GM12878 (cell line): ENCODE measurements around the gene FAM161B. TPM values are rescaled to one million over a fixed set of nuclear protein-coding genes. Genes with fewer than 3 reads are reported as not detected.
A peak's percentile ranks its signal among the peaks of the same experiment; 100 is the strongest.

Experiments
- ATAC-seq: fragments of 200-7000 bp; cut with Tn5 transposase; 3 replicates; pipeline ENCODE4 v1.9.1; 2020; ENCODE audit warnings: mild to moderate bottlenecking, moderate library complexity
- BruUV-seq: library from RNA; stranded (reverse); fragments of 400-500 nt; replicated peaks from 2 replicates; lab custom pipeline; 2021; lab: Mats Ljungman, UMichigan
- CTCF ChIA-PET: fragments of 300-600 bp; sonication (Branson Sonifier 250); formaldehyde crosslinking; extraction: SDS; loops from one replicate; lab custom pipeline; 2021; ENCODE audit warnings: inconsistent platforms; lab: Yijun Ruan, JAX
- POLR2A ChIA-PET: fragments of 350-600 bp; formaldehyde crosslinking; extraction: SDS; loops from one replicate; lab custom pipeline; 2021; ENCODE audit warnings: inconsistent platforms; lab: Charles Lee
- RAD21 ChIA-PET: fragments of 300-600 bp; sonication (Branson Sonifier 250); formaldehyde crosslinking; loops from one replicate; lab custom pipeline; 2023; ENCODE audit warnings: antibody characterized with exemption; ENCODE audit not compliant: unreplicated experiment; lab: Charles Lee
- SMC1A ChIA-PET: fragments of 300-600 bp; sonication (Branson Sonifier 250); formaldehyde crosslinking; loops from one replicate; lab custom pipeline; 2023; ENCODE audit not compliant: unreplicated experiment, uncharacterized antibody; lab: Charles Lee
- DNase-seq: peaks from one replicate; pipeline ENCODE4 v3.0.0-alpha.2; 2011; ENCODE audit warnings: low read depth, low spot score
- FAIRE-seq: peaks from 3 replicates; lab custom pipeline; 2011; peaks lifted over from hg19 to GRCh38; lab: Jason Lieb, UNC
- H2AFZ ChIP-seq: 2 replicates; pipeline ENCODE4 v1.6.0; 2011; ENCODE audit warnings: low read depth, low read length, control low read depth; ENCODE audit not compliant: control insufficient read depth
- H3K27ac ChIP-seq: 2 replicates; pipeline ENCODE4 v1.5.1; 2011; ENCODE audit warnings: control low read depth; ENCODE audit not compliant: control insufficient read depth, insufficient read depth
- H3K27me3 ChIP-seq, 2 experiments: replicated peaks in 1 of 2; 2 replicates each; pipeline versions ENCODE4 v1.6.0 to v1.6.1; 2011; ENCODE audit warnings: low read length in 1 of 2; ENCODE audit not compliant: control insufficient read depth in 2 of 2, insufficient read depth in 2 of 2
- H3K36me3 ChIP-seq, 2 experiments: 2 replicates each; pipeline ENCODE4 v1.5.1; 2011; ENCODE audit warnings: low read length in 1 of 2; ENCODE audit not compliant: control insufficient read depth in 2 of 2, insufficient read depth in 2 of 2
- H3K4me1 ChIP-seq: 2 replicates; pipeline ENCODE4 v1.6.1; 2011; ENCODE audit warnings: mild to moderate bottlenecking, low read length, moderate library complexity, mixed read lengths; ENCODE audit not compliant: control insufficient read depth, insufficient read depth
- H3K4me2 ChIP-seq: 2 replicates; pipeline ENCODE4 v1.6.0; 2011; ENCODE audit warnings: control low read depth; ENCODE audit not compliant: control insufficient read depth, insufficient read depth
- H3K4me3 ChIP-seq: fragments of 200-600 bp; sonication (generic); 2 replicates; pipeline ENCODE4 v1.5.1; 2016
- H3K79me2 ChIP-seq: 2 replicates; pipeline ENCODE4 v1.6.0; 2011; ENCODE audit warnings: low read length; ENCODE audit not compliant: control insufficient read depth, insufficient read depth
- H3K9ac ChIP-seq: 2 replicates; pipeline ENCODE4 v1.8.0; 2011; ENCODE audit warnings: low read length, control low read depth, mixed read lengths; ENCODE audit not compliant: control insufficient read depth, insufficient read depth
- H3K9me3 ChIP-seq: replicated peaks from 3 replicates; pipeline ENCODE4 v1.5.1; 2011; ENCODE audit warnings: mild to moderate bottlenecking, low read length; ENCODE audit not compliant: control insufficient read depth, insufficient read depth
- H4K20me1 ChIP-seq: 2 replicates; pipeline ENCODE4 v1.6.0; 2011; ENCODE audit not compliant: control insufficient read depth, insufficient read depth
- ASH2L ChIP-seq: fragments of 300-600, 200-600 bp; sonication (generic); IDR thresholded peaks from 2 replicates; pipeline ENCODE4 v1.6.1; 2017; ENCODE audit warnings: low read depth, mild to moderate bottlenecking, borderline replicate concordance
- BACH1 ChIP-seq: fragments of 450-650 bp; IDR thresholded peaks from 2 replicates; pipeline ENCODE4 v1.6.1; 2017; ENCODE audit warnings: mild to moderate bottlenecking, borderline replicate concordance
- CHD4 ChIP-seq: fragments of 200-600 bp; sonication (generic); IDR thresholded peaks from 2 replicates; pipeline ENCODE4 v1.6.1; 2016; ENCODE audit warnings: mild to moderate bottlenecking
- ESRRA ChIP-seq: IDR thresholded peaks from 2 replicates; pipeline ENCODE4 v1.6.1; 2012; ENCODE audit warnings: mild to moderate bottlenecking, low read length, improper control_type of control experiment
- MEF2A ChIP-seq: IDR thresholded peaks from 2 replicates; pipeline ENCODE4 v1.6.1; 2011; ENCODE audit warnings: low read depth, mild to moderate bottlenecking, low read length, moderate library complexity; ENCODE audit not compliant: insufficient read depth
- MTA3 ChIP-seq: IDR thresholded peaks from 2 replicates; pipeline ENCODE4 v1.6.1; 2012; ENCODE audit warnings: low read length, inconsistent platforms, borderline replicate concordance
- PAX5 ChIP-seq: IDR thresholded peaks from 2 replicates; pipeline ENCODE4 v1.6.1; 2011; ENCODE audit warnings: low read depth, low read length, borderline replicate concordance
- PML ChIP-seq: IDR thresholded peaks from 2 replicates; pipeline ENCODE4 v1.6.1; 2012; ENCODE audit warnings: low read length, inconsistent platforms
- POLR2AphosphoS5 ChIP-seq: IDR thresholded peaks from 2 replicates; pipeline ENCODE4 v1.6.1; 2011; ENCODE audit warnings: mild to moderate bottlenecking, low read length, inconsistent platforms
- RFX5 ChIP-seq: IDR thresholded peaks from 2 replicates; pipeline ENCODE4 v1.6.1; 2011; ENCODE audit warnings: low read depth, low read length, improper control_type of control experiment
- SMAD5 ChIP-seq: IDR thresholded peaks from 2 replicates; pipeline ENCODE4 v1.6.1; 2016; ENCODE audit warnings: antibody characterized with exemption, low read depth
- SPI1 ChIP-seq: IDR thresholded peaks from 2 replicates; pipeline ENCODE4 v1.6.1; 2011; ENCODE audit warnings: low read depth, mild to moderate bottlenecking, low read length, moderate library complexity, borderline replicate concordance; ENCODE audit not compliant: insufficient read depth
- WGBS: methylation state at CpG from one replicate; pipeline ENCODE4 v1.1.6; 2016; ENCODE audit warnings: low lambda C conversion rate; ENCODE audit not compliant: insufficient replicate concordance, insufficient coverage; ENCODE audit errors: missing lambda C conversion rate; 5-methylcytosine and 5-hydroxymethylcytosine counted together
- in situ Hi-C: fragments of 300-500 bp; cut with MboI; formaldehyde crosslinking; loops from 9 replicates; pipeline ENCODE4 v1.14.3; 2018; ENCODE audit warnings: mixed read lengths
- intact Hi-C: fragments of 100-400 bp; cut with micrococcal nuclease; formaldehyde crosslinking; loops from one replicate; pipeline ENCODE4 v1.14.2; 2022; ENCODE audit not compliant: unreplicated experiment
- polyA plus RNA-seq, 11 experiments: library from polyadenylated mRNA; depleted of rRNA in 4 of 11; unstranded in 6 of 11; stranded (reverse) in 5 of 11; fragments of >200 nt; fragmentation: Nextera tagmentation in 4 of 11; fragmentation: Illumina TruSeq in 1 of 11; extraction: Ambion mirVana in 4 of 11; extraction: Trizol in 1 of 11; gene quantifications; 1 replicate in 1 of 11; 2 replicates in 10 of 11; pipeline versions ENCODE4 v1.2.1 to v1.2.3, GENCODE V29; 2011 to 2016; ENCODE audit warnings: inconsistent platforms in 2 of 11, missing spikeins in 2 of 11, low read depth in 1 of 11
- total RNA-seq, 4 experiments: library from RNA; depleted of rRNA in 3 of 4; stranded (reverse); fragments of >200 nt in 3 of 4; fragmentation: Illumina TruSeq in 1 of 4; extraction: Trizol in 1 of 4; gene quantifications; 2 replicates each; pipeline versions ENCODE4 v1.2.1 to v1.2.3, GENCODE V29; 2013 to 2021
- TF ChIP-seq, protein P1 (sequence below): IDR thresholded peaks from 2 replicates; pipeline ENCODE4 v1.6.1; 2012; ENCODE audit warnings: low read depth, low read length, improper control_type of control experiment
- TF ChIP-seq, protein P2 (sequence below): IDR thresholded peaks from 2 replicates; pipeline ENCODE4 v1.6.1; 2012; ENCODE audit warnings: improper control_type of control experiment, low read depth, low read length; ENCODE audit not compliant: insufficient replicate concordance
- TF ChIP-seq, protein P3 (sequence below): fragments of 150-350 bp; IDR thresholded peaks from 2 replicates; pipeline ENCODE4 v1.6.1; 2014; ENCODE audit warnings: mild to moderate bottlenecking, low read depth, low read length

Gene FAM161B
- total and polyA plus RNA-seq, 10 of the 15 experiments (the other 5 are each of a cell fraction or from before 2014, with no cell fraction given): 0.33 to 1.2 (median 0.86) TPM

DNA sequence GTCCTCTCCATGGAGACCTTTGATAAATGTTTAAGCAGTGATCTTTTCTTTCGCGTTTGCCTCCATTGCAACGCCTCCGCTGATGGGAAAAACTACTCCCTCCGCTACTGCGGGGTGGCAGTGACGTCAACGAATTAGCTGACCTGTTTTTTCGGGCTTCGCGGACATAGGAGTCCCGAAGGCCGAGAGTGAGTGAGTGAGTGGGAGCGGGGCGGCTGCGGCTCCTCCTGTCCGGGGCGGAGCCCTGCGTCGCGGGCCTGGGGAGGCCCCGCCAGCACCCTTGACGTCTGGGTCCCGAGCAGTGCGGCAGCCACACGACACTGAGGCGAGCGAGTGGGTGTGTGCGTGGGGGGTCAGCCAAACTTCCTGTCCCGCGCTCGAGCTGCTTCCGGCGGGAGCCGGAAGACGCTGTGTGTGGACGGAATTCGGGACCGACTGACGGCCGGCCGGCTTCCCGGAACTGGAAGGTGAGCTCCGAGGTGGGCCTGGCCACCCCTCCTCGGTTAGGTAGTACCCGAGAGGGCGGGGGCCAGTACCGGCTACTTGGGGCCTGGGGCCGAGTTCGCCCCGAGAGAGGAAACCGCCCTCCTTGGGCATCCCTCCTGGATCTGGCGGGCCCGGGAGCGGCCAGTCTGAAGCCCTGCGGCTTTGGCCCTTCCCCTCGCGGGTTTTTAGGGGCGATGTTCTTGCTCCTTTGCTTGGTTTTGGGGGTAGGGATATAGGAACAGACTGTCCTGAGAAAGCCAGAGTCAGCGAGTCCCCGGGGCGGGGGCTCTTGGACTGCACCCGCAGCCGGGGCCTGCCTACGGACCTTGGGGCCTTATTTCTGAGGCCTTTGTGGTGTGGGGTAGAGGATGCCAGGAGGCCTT is 63.2 kb downstream of the FAM161B start, which contains the start of gene ZNF410:
Gene ZNF410, plus strand, starts transcription at position 411 of the 869 bp plus-strand sequence. CDS start 5,317 bp downstream, outside the sequence.
- Histone ChIP-seq H3K27me3 (no peaks in the 10 kb centered on the region), H3K4me1 (peaks cover 11% of the 10 kb centered on the region), H3K9ac (peak within 1 kb of the TSS; percentile 79), H4K20me1 (no peaks in the 10 kb centered on the region), H3K36me3 (no peaks in the 10 kb centered on the region), H3K27ac (peak within 1 kb of the TSS; percentile 83), H3K4me3 (peak within 1 kb of the TSS; percentile 91), H3K79me2 (peaks cover 57% of the 10 kb centered on the region), H3K4me2 (peak within 1 kb of the TSS; percentile 85), H3K9me3 (no peaks in the 10 kb centered on the region), H2AFZ (peak within 1 kb of the TSS; percentile 70)
- ATAC-seq (peak; percentile 98), DNase-seq (peak; percentile 80), FAIRE-seq (peak; percentile 97)
- POLR2A ChIA-PET: interaction anchor here (0.9 to 2.1 kb wide), 4 partner anchors 14 to 92 kb away, joined by 3 to 13 read pairs (median 4); partner anchors contain the start of gene PTGR2
- intact Hi-C loops (loop anchor here (1.0 to 5.0 kb wide), 3 partner anchors 36 to 159 kb away; partner anchors contain the start of genes COQ6, FAM161B and PTGR2), in situ Hi-C loops (no loop called here)
- BruUV-seq: no TSS peak
- SMC1A ChIA-PET: interaction anchor here (1.2 to 2.0 kb wide), 5 partner anchors 10 to 158 kb away, joined by 3 to 5 read pairs (median 4); no protein-coding TSS in a partner anchor
- under 1% methylated on average over 58 of the region's 65 CpGs for WGBS
- CTCF ChIA-PET: interaction anchor here (0.6 to 2.1 kb wide), 4 partner anchors 27 to 145 kb away, joined by 3 to 6 read pairs (median 4); partner anchors contain the start of gene PTGR2
- RAD21 ChIA-PET: interaction anchor here (0.9 to 1.6 kb wide), 6 partner anchors 35 to 199 kb away, joined by 3 to 7 read pairs (median 3); partner anchors contain the start of gene PTGR2
- TF ChIP-seq MEF2A (0 out of 2 replicates have a peak, but pooled peaks have one; percentile 64), SPI1 (peak; percentile 25; the same call in 1 of the 2 replicates), CHD4 (no peak), RFX5 (no peak), MTA3 (peak; percentile 79; the same call in 1 of the 2 replicates), ASH2L (peak; percentile 91; the same call in 1 of the 2 replicates), BACH1 (peak; percentile 85; the same call in 1 of the 2 replicates), SMAD5 (peak; percentile 43; the same call in 1 of the 2 replicates), PAX5 (peak; percentile 72; the same call in 1 of the 2 replicates), POLR2AphosphoS5 (peak; percentile 83), PML (peak; percentile 88), ESRRA (no peak)
- TF ChIP-seq, protein P1, sequence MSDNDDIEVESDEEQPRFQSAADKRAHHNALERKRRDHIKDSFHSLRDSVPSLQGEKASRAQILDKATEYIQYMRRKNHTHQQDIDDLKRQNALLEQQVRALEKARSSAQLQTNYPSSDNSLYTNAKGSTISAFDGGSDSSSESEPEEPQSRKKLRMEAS: peak; percentile 64; the same call in 1 of the 2 replicates
- TF ChIP-seq, protein P2, sequence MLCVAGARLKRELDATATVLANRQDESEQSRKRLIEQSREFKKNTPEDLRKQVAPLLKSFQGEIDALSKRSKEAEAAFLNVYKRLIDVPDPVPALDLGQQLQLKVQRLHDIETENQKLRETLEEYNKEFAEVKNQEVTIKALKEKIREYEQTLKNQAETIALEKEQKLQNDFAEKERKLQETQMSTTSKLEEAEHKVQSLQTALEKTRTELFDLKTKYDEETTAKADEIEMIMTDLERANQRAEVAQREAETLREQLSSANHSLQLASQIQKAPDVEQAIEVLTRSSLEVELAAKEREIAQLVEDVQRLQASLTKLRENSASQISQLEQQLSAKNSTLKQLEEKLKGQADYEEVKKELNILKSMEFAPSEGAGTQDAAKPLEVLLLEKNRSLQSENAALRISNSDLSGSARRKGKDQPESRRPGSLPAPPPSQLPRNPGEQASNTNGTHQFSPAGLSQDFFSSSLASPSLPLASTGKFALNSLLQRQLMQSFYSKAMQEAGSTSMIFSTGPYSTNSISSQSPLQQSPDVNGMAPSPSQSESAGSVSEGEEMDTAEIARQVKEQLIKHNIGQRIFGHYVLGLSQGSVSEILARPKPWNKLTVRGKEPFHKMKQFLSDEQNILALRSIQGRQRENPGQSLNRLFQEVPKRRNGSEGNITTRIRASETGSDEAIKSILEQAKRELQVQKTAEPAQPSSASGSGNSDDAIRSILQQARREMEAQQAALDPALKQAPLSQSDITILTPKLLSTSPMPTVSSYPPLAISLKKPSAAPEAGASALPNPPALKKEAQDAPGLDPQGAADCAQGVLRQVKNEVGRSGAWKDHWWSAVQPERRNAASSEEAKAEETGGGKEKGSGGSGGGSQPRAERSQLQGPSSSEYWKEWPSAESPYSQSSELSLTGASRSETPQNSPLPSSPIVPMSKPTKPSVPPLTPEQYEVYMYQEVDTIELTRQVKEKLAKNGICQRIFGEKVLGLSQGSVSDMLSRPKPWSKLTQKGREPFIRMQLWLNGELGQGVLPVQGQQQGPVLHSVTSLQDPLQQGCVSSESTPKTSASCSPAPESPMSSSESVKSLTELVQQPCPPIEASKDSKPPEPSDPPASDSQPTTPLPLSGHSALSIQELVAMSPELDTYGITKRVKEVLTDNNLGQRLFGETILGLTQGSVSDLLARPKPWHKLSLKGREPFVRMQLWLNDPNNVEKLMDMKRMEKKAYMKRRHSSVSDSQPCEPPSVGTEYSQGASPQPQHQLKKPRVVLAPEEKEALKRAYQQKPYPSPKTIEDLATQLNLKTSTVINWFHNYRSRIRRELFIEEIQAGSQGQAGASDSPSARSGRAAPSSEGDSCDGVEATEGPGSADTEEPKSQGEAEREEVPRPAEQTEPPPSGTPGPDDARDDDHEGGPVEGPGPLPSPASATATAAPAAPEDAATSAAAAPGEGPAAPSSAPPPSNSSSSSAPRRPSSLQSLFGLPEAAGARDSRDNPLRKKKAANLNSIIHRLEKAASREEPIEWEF: no peak
- TF ChIP-seq, protein P3, sequence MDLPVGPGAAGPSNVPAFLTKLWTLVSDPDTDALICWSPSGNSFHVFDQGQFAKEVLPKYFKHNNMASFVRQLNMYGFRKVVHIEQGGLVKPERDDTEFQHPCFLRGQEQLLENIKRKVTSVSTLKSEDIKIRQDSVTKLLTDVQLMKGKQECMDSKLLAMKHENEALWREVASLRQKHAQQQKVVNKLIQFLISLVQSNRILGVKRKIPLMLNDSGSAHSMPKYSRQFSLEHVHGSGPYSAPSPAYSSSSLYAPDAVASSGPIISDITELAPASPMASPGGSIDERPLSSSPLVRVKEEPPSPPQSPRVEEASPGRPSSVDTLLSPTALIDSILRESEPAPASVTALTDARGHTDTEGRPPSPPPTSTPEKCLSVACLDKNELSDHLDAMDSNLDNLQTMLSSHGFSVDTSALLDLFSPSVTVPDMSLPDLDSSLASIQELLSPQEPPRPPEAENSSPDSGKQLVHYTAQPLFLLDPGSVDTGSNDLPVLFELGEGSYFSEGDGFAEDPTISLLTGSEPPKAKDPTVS: no peak; the same call in 1 of the 2 replicates
